HG02973 (cell line): Measurements from ENCODE around the gene OAF.
"Not testable (repeated sequence)": the region's sequence is repeated elsewhere in the genome, so short reads cannot be mapped to it uniquely, and the experiment has no call there.

Experiments
- ATAC-seq: cut with Tn5 transposase; IDR thresholded peaks from one replicate; pipeline ENCODE4 v1.9.1; 2021; ENCODE audit warnings: moderate library complexity; ENCODE audit not compliant: unreplicated experiment

OAF gene

GRCh38 chr11:120239713-120240640 is 29.1 kb downstream of the OAF start, which contains the start of gene POU2F3:
Gene POU2F3 (plus strand): TSS chr11:120240140. CDS start chr11:120240344, 204 bp downstream.
- ATAC-seq = no peak

GRCh38 chr11:120240866-120241265 is 30.0 kb downstream of the OAF start:
- ATAC-seq = no peak

- ATAC-seq = no peak
Observed at GRCh38 chr11:120241277-120241676, 30.4 kb downstream of the OAF start.

- ATAC-seq = no peak
Observed at GRCh38 chr11:120243221-120243620, 32.4 kb downstream of the OAF start.

- no peak for ATAC-seq
Observed at GRCh38 chr11:120244476-120245365, 33.9 kb downstream of the OAF start.

GRCh38 chr11:120245434-120245833 is 34.6 kb downstream of the OAF start:
- ATAC-seq = no peak

- peak; percentile 81 for ATAC-seq
Observed at GRCh38 chr11:120248551-120249278, 37.9 kb downstream of the OAF start.

- ATAC-seq = no peak
Observed at GRCh38 chr11:120249279-120250262, 38.7 kb downstream of the OAF start.

GRCh38 chr11:120253377-120253776 is 42.5 kb downstream of the OAF start:
- not testable (repeated sequence) for ATAC-seq

- peak; percentile 71 for ATAC-seq
Observed at GRCh38 chr11:120254788-120255518, 44.1 kb downstream of the OAF start.

- ATAC-seq = no peak
Observed at GRCh38 chr11:120255519-120255866, 44.7 kb downstream of the OAF start.

- no peak for ATAC-seq
Observed at GRCh38 chr11:120256178-120256577, 45.3 kb downstream of the OAF start.

GRCh38 chr11:120256779-120257178 is 45.9 kb downstream of the OAF start:
- ATAC-seq = no peak

GRCh38 chr11:120257346-120257745 is 46.5 kb downstream of the OAF start:
- no peak for ATAC-seq

- ATAC-seq = no peak
Observed at GRCh38 chr11:120258661-120259060, 47.8 kb downstream of the OAF start.

GRCh38 chr11:120259241-120259640 is 48.4 kb downstream of the OAF start:
- ATAC-seq = no peak

- no peak for ATAC-seq
Observed at GRCh38 chr11:120259988-120260565, 49.2 kb downstream of the OAF start.

GRCh38 chr11:120260616-120261015 is 49.8 kb downstream of the OAF start:
- no peak for ATAC-seq

GRCh38 chr11:120261321-120261720 is 50.5 kb downstream of the OAF start:
- ATAC-seq = no peak
